HG03045 (cell line): Measurements from ENCODE around the gene ELK4.
A peak's percentile ranks its signal among the peaks of the same experiment; 100 is the strongest.

Experiments used
- ATAC-seq: cut with Tn5 transposase; IDR thresholded peaks from one replicate; pipeline ENCODE4 v1.9.1; 2021; ENCODE audit warnings: mild to moderate bottlenecking, moderate library complexity; ENCODE audit not compliant: unreplicated experiment

Gene ELK4

GRCh38 chr1:205631768-205632668, at the start of gene ELK4:
Gene ELK4, minus strand, starts transcription at chr1:205632011. Its CDS starts 8,129 bp downstream, at chr1:205623882.
- peak; percentile 83 for ATAC-seq

- no peak for ATAC-seq
Observed at GRCh38 chr1:205681364-205681763, 49.6 kb upstream of the ELK4 start.

- no peak for ATAC-seq
Observed at GRCh38 chr1:205680073-205680851, 48.5 kb upstream of the ELK4 start, which contains the start of gene SLC45A3. Gene SLC45A3, minus strand, starts transcription at chr1:205680509. Its CDS starts 15,853 bp downstream, at chr1:205664656.

- no peak for ATAC-seq
Observed at GRCh38 chr1:205678286-205679111, 46.7 kb upstream of the ELK4 start.

- no peak for ATAC-seq
Observed at GRCh38 chr1:205677167-205677566, 45.4 kb upstream of the ELK4 start.

GRCh38 chr1:205676597-205676996, 44.8 kb upstream of the ELK4 start:
- ATAC-seq, result no peak

- ATAC-seq, result no peak
Observed at GRCh38 chr1:205676002-205676401, 44.2 kb upstream of the ELK4 start.

GRCh38 chr1:205675247-205675646, 43.4 kb upstream of the ELK4 start:
- ATAC-seq, result no peak

GRCh38 chr1:205672970-205673369, 41.2 kb upstream of the ELK4 start:
- no peak for ATAC-seq

- ATAC-seq, result no peak
Observed at GRCh38 chr1:205672395-205672889, 40.6 kb upstream of the ELK4 start.

- no peak for ATAC-seq
Observed at GRCh38 chr1:205670611-205671430, 39.0 kb upstream of the ELK4 start.

GRCh38 chr1:205670150-205670446, 38.3 kb upstream of the ELK4 start:
- no peak for ATAC-seq

GRCh38 chr1:205669341-205670149, 37.7 kb upstream of the ELK4 start:
- ATAC-seq, result peak; percentile 42

- ATAC-seq, result peak; percentile 35
Observed at GRCh38 chr1:205668951-205669340, 37.1 kb upstream of the ELK4 start.

GRCh38 chr1:205667909-205668643, 36.3 kb upstream of the ELK4 start:
- ATAC-seq, result no peak

GRCh38 chr1:205666372-205667166, 34.8 kb upstream of the ELK4 start:
- no peak for ATAC-seq

- ATAC-seq, result no peak
Observed at GRCh38 chr1:205665201-205666045, 33.6 kb upstream of the ELK4 start.
